GM12872 (cell line): ENCODE data around the gene GAB1.

Experiments
- TF ChIP-seq, protein P1 (sequence below): IDR thresholded peaks from 3 replicates; pipeline ENCODE4 v1.5.1; 2011; ENCODE audit warnings: low read depth, mild to moderate bottlenecking, low read length, moderate library complexity; ENCODE audit not compliant: insufficient read depth

The GAB1 gene

DNA sequence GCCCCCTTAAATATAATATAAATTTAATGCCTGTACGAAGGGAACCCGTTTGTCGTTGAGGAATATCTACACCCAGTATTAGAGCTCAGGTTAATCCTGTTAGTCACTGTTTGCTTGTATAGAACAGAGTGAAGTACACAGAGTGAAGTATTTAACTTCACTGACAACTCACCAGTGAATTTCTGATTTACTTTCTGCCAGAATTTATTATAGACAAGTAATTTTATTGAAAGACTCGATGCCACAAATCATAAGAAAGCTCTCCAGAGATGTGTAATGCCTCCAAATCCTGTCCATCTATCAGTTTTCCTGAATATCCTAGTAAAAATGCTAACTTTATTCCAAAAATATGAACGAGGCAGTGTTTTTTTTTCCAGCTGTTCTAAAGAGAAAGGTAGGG is 1.6 kb downstream of the GAB1 start:
- TF ChIP-seq, protein P1, sequence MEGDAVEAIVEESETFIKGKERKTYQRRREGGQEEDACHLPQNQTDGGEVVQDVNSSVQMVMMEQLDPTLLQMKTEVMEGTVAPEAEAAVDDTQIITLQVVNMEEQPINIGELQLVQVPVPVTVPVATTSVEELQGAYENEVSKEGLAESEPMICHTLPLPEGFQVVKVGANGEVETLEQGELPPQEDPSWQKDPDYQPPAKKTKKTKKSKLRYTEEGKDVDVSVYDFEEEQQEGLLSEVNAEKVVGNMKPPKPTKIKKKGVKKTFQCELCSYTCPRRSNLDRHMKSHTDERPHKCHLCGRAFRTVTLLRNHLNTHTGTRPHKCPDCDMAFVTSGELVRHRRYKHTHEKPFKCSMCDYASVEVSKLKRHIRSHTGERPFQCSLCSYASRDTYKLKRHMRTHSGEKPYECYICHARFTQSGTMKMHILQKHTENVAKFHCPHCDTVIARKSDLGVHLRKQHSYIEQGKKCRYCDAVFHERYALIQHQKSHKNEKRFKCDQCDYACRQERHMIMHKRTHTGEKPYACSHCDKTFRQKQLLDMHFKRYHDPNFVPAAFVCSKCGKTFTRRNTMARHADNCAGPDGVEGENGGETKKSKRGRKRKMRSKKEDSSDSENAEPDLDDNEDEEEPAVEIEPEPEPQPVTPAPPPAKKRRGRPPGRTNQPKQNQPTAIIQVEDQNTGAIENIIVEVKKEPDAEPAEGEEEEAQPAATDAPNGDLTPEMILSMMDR = no peak

DNA sequence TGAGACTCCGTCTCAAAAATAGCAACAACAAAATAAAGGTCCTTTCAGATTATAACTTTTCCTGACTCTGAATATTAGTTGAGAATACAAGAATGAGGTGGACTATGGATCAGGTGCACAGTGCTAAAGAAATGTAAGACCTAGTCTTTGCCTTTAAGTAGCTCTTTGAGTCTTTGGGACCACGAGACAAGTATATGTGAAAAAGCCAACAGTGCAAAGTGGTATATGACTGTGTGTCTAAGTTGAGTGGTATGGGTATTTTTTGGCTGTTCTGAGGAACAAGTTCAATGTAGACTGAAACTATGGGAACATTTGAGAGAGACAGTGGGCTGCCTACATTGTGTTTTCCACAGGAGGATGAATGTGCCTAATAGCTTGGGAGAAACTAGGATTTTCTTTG is 2.8 kb downstream of the GAB1 start:
- TF ChIP-seq, protein P1 = no peak

DNA sequence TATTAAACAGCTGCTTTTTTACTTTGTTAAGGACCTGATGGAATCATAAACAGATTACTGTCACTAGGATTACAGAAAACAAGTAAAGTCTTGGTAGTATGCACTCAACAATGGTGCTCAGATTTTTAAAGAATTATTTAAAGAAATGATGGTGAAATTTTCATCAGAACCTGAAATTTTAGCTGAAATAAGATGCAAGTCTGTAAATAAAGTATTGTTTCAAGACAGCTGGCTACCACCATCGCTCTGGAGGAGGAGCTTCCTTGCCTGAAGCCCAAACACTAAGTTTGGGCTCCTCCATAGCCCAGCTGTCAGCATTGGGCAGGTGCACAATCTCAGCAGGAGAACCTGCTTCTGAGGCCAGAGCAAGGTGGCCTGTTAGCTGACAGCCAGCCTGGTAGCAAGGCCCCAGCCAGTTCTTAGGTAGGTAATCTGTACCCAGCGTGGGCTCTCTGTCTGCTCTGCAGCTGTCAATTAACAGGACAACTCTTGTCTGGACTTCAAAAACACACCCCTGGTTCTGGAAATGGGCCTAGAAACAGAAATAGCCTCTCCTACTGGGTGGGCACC is 4.6 kb downstream of the GAB1 start:
- TF ChIP-seq, protein P1 = no peak

DNA sequence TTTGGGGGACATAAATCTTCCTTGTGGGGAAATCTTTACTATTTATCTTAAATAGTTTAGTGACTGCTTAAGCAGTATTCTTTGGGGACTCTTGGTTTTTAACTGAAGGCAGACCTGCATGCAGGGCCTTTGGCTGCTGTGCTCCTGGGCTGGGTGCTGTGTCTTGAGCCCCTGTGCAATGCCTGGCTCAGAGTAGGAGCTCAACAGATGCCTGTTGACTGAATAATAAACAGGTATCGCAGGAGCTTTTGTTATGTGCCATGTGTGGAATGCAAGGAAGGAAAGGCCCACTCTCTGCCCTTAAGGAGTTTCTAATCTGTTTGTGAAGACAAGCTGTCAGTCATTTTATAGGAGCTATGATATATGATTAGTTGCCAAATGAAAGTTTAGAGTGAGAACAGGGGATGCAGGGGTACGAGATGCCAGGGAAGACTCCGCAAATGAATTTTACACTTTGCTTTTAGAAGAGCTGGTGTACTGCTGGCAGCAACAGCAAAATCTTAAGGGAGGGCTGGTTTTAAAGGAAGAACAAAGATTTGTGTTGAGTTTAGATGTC is 6.7 kb downstream of the GAB1 start:
- TF ChIP-seq, protein P1 = no peak

DNA sequence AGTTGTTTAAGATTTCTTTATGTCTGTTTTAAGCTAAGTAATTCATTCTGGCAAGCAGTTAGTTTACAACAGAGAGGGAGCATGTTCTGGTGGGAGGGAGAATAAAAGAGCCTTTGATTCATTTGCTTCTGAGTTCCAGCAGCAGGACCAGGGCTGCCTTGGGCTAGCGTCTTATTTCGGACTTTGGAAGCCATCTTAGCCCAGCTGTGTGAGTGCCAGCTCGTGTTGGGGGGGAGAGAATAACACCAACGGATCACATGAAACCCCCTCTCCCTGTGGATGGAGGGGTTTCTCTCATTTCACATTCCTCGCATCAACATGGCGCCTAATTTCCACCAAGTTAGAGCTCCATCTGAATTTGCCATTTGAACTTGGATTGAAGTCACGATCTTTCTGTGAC is 7.4 kb downstream of the GAB1 start:
- TF ChIP-seq, protein P1 = no peak

DNA sequence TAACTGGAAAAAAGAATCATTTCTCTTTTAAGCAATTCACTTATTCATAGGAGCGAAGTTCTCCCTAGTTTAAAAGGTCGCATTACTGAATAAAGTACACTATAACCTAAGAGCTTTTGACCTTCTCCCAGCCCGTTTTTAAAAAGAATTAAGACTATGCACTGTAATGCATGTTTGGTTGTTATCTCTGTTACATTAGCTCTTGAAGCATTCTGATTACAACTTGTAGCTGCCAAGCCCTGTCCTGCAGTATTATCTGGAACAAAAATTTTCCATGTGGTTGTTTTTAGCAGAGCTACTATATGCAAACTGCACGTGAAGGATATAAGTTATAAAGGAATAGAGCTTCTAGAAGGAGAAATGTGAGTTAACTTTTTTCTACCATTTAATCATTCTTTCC is 8.1 kb downstream of the GAB1 start:
- TF ChIP-seq, protein P1 = no peak

DNA sequence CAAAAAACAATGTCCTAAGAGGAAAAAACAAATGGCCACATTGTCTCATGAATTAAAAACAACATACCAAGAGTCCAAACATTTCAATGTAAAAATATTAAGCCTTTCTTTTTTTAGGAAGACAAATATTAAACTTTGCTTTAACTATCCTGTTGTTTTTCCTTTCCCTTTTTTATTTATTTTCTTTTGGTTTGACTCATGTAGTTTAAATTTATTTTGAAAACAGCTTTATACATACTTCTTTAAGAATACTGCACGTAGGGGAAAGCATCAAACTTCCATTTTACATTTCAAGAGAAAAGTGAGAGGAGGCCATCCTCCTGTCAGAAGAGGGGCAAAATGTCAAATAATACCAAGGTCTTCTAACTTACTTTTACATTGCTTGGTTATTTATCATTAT is 8.7 kb downstream of the GAB1 start:
- TF ChIP-seq, protein P1 = no peak

DNA sequence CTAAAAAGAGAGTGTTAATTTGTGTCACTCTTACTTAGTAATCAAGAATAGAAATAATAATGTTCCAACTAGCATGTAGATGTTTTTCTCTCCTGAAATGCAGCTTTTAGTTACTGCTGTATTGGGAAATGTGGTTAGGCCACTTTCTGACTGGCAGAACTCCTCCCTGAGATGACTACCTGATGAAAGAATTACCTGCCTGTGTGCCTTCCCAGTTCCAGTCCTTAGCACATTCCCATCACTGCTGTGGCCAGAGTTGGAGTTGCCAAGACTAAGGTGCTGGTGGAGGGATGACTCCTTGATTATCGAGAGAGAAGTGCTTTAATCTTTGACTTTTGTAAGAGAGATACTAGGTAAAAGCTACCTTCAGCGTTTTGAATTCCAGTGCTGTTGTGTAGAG is 9.5 kb downstream of the GAB1 start:
- TF ChIP-seq, protein P1 = no peak
